NCI-H1092 treated with DMSO at 0.1 percent for 48 hours (cell line): ENCODE results near the gene DDR2.

Source experiments
- DNase-seq: peaks from one replicate; lab custom pipeline; 2025; lab: John Stamatoyannopoulos, UW

The DDR2 gene

GRCh38 chr1:162629651-162630050 is 2.6 kb upstream of the DDR2 start:
- DNase-seq, result no peak

GRCh38 chr1:162631546-162632191 is 595 bp upstream of the DDR2 start:
- no peak for DNase-seq

GRCh38 chr1:162632698-162633080 is 425 bp downstream of the DDR2 start:
- DNase-seq, result no peak

- DNase-seq, result no peak
Observed at GRCh38 chr1:162633081-162633762, 958 bp downstream of the DDR2 start.

- DNase-seq, result no peak
Observed at GRCh38 chr1:162635418-162635817, 3.2 kb downstream of the DDR2 start.

GRCh38 chr1:162639718-162640117 is 7.5 kb downstream of the DDR2 start:
- no peak for DNase-seq

GRCh38 chr1:162641114-162641513 is 8.8 kb downstream of the DDR2 start:
- DNase-seq, result no peak

GRCh38 chr1:162644986-162645314 is 12.7 kb downstream of the DDR2 start:
- DNase-seq, result no peak

GRCh38 chr1:162645666-162646065 is 13.4 kb downstream of the DDR2 start:
- DNase-seq, result no peak

- no peak for DNase-seq
Observed at GRCh38 chr1:162649583-162649982, 17.3 kb downstream of the DDR2 start.

- no peak for DNase-seq
Observed at GRCh38 chr1:162654915-162655620, 22.8 kb downstream of the DDR2 start.

- DNase-seq, result no peak
Observed at GRCh38 chr1:162656266-162656665, 24.0 kb downstream of the DDR2 start.

- DNase-seq, result no peak
Observed at GRCh38 chr1:162660574-162660973, 28.3 kb downstream of the DDR2 start.

- no peak for DNase-seq
Observed at GRCh38 chr1:162661336-162661735, 29.1 kb downstream of the DDR2 start.

GRCh38 chr1:162662013-162662412 is 29.7 kb downstream of the DDR2 start:
- no peak for DNase-seq

GRCh38 chr1:162663086-162663485 is 30.8 kb downstream of the DDR2 start:
- DNase-seq, result no peak

- no peak for DNase-seq
Observed at GRCh38 chr1:162663589-162664106, 31.4 kb downstream of the DDR2 start.

GRCh38 chr1:162666006-162666645 is 33.9 kb downstream of the DDR2 start:
- DNase-seq, result no peak

- no peak for DNase-seq
Observed at GRCh38 chr1:162667381-162668080, 35.3 kb downstream of the DDR2 start.

GRCh38 chr1:162670928-162671663 is 38.8 kb downstream of the DDR2 start:
- no peak for DNase-seq

- DNase-seq, result no peak
Observed at GRCh38 chr1:162671664-162672410, 39.6 kb downstream of the DDR2 start.
